ENCODE results near the gene E2F2.

E2F2 gene

DNA sequence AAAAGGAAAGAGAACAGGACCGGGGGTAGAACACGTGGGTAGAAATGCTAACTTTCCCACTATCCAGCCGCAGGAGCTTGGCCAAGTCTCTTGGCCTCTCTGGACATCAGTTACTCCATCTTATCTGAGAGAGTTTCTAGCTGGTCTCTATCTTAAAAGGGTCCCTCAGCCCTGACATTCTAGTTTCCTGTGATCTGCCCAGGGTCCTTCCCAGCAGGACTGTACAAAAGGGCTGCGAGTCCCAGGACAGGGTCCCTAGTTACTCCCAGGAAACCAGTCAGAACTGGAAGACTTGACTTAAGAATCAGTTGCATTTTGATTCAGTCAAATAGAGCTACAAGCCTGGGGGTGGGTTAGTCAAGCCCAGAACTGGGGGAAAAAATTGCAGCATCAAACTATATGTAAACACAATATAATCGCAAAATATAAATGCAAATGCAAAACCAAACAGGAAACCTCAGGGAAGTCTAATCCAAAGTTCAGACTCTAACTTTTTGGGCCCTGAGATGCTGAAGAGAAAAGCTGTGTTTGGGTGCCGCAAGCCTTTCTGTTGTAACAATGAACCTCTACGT, 49.9 kb downstream of the E2F2 start:
- DNase-seq: no peak

GRCh38 chr1:23480187-23481025, 50.6 kb downstream of the E2F2 start:
- DNase-seq: no peak

DNA sequence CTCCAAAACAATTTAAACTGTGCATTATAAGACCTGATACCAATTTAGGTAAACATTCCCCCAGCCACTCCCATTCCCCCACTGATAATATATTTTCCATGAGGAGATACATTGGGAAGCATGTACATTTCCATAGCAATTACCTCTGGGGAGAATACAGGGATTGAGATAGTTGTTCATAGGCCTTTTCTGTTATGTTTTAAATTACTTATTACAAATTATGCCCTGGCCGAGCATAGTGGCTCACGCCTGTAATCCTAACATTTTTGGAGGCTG, 51.4 kb downstream of the E2F2 start:
- no peak for DNase-seq

DNA sequence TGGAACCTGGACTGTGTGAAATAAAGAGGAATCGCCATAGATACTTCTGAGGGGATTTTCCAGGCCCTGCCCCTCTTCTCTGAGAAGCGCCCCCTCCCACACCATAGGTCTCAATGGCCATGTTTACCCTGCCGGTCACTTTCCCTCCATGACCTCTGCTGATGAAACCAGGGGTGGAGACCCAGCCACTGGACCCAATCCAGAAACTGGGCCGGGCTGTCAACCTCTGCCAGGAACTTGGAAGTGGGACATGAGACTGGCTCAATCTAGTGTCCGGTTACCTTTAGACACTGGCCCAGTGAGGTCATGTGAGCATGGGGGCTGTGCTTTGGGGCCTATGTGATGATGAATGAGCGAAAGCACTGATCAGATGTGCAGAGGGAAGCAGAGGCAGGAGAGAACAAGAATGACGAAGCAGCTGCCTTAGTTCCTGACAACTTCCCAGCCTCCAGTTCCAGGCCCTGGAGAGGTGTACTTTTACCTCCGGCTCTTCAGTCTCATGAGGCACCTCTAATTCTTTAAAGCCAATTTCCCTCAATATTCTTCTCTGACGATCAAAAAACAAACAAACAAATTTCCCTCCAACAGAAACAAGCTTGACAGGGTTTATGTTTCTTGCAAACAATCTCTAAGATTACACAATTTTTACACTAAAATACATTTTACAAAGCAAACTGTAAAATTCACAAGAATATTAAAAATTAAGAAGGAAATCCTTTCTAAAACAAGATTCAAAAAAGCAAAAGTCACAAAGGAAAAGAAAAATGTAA, 52.0 kb downstream of the E2F2 start:
- DNase-seq: no peak

- no peak for DNase-seq
Observed at GRCh38 chr1:23477359-23478144, 53.5 kb downstream of the E2F2 start.

DNA sequence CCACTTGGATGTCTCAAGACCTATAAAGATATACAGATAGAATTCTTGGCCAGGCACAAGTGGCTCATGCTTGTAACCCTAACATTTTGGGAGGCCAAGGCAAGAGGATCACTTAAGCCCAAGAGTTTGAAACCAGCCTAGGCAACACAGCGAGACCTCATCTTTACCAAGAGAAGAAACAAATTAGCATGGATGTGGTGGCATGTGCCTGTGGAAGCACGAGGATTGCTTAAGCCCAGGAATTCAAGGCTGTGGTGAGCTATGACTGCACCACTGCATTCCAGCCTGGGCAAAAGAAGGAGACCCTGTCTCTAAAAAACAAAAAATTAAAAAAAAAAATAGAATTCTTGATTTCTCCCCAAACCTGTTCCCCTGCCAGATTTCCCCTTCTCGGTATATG, 55.4 kb downstream of the E2F2 start:
- DNase-seq: no peak

DNA sequence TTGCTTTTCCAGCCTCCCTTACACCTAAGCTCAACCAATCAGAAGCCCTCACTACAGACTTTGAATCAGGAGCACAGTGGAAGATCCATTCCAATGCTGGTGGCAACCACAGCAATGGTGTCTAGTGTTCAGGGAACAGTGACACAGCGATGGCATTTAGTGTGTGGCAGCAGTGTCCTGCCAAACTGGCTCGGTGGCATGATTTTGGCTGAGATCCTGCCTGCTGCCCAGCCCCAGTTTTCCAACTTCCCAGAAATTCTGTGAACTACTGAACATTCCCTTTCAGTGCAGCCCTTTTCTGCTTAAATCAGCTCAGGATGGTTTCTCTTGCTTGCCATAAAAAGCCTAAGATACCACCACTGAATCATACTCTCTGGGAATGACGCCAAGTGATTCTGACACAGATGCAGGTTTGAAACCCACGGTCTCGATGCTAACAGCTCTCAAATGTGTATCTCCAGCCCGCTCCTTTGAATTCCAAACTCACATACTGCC, 55.9 kb downstream of the E2F2 start:
- DNase-seq: no peak

GRCh38 chr1:23473037-23473800, 57.8 kb downstream of the E2F2 start:
- DNase-seq: no peak

DNA sequence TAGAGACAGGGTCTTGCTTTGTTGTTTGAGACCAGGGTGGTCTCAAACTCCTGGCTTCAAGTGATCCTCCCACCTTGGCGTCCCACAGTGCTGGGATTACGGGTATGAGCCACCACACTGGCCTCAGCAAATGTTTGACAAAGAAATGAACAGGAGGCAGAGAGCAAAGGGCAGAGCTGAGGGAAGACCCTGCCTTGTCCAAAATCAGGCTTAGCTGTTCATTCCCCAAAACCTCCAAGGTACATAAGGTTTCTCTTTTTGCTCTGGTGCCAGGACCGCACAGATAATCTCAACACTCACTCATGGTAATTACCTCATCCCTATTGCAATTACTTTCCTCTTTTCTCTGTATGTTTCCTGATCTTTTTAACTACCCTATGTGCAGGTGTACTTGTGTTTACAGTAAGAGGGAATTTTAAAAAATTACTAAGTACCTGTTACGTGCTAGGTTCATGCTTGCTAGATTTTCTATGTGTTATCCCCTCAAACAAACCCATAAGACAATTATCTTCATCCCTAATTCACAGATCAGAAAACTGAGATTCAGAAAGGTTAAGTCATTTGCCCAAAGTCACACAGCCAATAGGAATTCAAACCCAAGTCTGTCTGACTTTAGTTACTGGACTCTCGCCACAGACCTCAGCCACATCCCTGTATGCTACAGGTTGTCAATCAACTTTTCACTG, 58.5 kb downstream of the E2F2 start:
- no peak for DNase-seq

- DNase-seq: no peak
Observed at GRCh38 chr1:23471473-23472075, 59.5 kb downstream of the E2F2 start.

DNA sequence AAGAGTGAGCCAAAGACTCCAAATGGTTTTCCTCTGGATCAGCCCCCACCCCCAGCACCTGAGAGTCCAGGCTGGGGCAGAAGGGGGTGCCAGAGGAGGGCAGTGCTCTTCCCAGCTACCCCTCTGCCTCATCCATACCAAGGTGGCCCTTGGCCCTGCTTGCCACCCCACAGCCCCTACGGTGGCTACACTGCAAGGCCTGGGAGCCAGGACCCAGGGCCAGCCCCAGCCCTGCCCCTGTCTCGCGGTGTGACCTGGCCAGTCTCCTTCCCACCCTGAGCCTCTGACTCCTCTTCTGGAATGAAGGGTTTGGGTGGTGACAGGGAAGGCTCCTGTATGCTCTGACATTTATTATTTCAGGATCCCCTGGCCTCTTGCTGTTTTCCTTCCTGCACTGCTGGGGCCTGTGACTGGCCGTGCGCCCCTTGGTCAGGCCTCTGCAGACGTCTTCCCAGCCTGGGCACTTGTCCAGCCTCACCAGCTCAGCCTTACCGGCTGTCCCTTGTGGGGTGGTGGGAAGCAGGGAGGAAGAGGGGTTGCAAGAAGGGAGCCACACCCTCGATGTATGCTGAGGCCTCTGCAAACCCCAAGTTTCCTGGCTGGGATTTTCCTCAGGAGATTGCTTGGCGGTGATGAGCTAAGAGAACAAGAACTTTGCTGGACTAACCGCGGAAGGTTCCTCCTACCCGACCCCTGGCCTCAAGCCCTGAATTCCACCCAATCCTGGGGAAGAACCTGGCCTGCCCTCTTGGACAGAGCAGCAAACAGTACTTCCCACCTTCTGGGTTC, 60.6 kb downstream of the E2F2 start:
- DNase-seq: no peak

DNA sequence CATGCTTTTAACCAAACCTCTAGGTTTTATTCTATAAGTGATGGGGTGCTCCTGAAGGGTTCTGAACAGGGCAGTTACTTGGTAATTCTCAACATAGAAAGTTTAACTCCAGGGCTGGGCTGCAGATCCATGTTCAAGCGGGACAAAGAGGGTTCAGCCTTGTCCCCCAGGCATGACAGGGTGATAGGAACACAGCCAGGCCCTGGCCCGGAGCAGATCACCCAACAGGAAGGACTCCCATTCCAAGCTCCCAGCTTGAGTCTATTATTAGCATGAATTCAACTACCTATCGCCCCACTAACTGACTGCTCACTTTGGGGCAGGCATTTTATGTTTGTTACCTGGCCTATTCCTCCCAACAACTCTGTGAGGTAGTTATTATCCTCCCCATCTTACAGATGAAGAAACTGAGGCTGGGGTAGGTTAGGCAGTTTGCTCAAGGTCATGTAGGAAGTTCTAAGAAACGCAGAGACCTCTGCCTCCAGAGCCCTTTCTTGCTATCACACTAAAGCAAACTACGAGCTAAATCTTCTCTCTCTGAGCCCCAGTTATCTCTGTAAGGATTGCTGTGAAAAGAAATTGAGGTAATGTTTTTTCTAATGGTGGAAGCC, 61.6 kb downstream of the E2F2 start:
- no peak for DNase-seq

- DNase-seq: no peak
Observed at GRCh38 chr1:23466423-23466989, 64.5 kb downstream of the E2F2 start.

DNA sequence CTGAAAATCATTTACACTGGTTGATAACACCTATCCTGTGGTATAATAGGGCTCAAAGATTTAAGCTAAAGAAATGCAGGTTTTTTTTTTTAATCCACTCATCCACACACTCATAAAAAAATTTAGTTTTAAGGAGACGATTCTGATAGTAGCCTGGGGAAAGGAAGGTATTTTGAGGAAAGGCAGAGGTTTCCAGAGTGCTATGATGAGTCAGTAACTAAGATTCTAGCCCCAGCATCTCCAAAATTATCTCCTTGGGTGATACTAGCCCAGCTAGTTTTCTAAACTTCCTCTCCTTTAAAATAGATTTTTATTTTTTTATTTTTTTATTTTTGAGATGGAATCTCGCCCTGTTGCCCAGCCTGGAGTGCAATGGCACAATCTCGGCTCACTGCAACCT, 67.7 kb downstream of the E2F2 start:
- no peak for DNase-seq

GRCh38 chr1:23462766-23463165, 68.3 kb downstream of the E2F2 start:
- DNase-seq: no peak

DNA sequence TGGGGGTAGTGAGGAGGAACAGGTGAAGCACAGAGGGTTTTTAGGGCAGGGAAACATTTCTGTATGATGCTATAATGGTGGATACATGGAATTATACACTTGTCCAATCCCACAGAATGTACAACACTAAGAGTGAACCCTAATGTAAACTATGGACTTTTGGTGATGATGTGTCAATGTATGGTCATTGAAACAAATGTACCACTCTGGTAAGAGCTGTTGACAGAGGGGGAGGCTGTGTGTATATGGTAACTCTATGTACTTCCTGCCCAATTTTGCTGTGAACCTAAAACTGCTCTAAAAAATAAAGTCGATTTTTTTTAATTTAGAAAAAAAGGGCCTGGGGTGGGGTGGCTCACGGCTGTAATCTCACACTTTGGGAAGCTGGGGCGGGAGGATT, 70.0 kb downstream of the E2F2 start:
- DNase-seq: no peak

DNA sequence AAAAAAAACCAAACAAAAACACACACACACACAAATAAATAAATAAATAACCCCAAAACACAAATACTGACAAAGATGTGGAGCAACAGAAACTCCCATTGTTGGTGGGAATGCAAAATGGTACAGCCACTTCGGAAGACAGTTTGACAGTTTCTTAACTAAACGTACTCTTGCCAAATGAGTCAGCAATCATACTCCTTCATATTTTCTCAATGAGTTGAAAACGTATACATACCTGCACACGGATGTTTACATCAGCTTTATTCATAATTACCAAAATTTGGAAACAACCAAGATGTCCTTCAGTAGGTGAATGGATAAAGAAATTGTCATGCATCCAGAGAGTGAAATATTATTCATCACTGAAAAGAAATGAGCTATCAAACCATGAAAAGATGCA, 70.5 kb downstream of the E2F2 start:
- no peak for DNase-seq

GRCh38 chr1:23459338-23459757, 71.7 kb downstream of the E2F2 start:
- DNase-seq: no peak

All from NCI-H1436 treated with DMSO at 0.1 percent for 48 hours (cell line).